DMS153 treated with DMSO at 0.1 percent for 48 hours (cell line): ENCODE data around the gene GFRA4.

ENCODE experiments used
- DNase-seq: peaks from one replicate; lab custom pipeline; 2025; ENCODE audit not compliant: unreplicated experiment; lab: John Stamatoyannopoulos, UW

Gene GFRA4

GRCh38 chr20:3696200-3696599 is 33.0 kb upstream of the GFRA4 start:
- DNase-seq, result no peak

- DNase-seq, result no peak
Measured at GRCh38 chr20:3694864-3695263, 31.7 kb upstream of the GFRA4 start.

GRCh38 chr20:3693376-3693775 is 30.2 kb upstream of the GFRA4 start:
- no peak for DNase-seq

GRCh38 chr20:3692706-3693294 is 29.6 kb upstream of the GFRA4 start:
- DNase-seq, result no peak

- no peak for DNase-seq
Measured at GRCh38 chr20:3691897-3692296, 28.7 kb upstream of the GFRA4 start.

GRCh38 chr20:3691306-3691705 is 28.1 kb upstream of the GFRA4 start:
- no peak for DNase-seq

GRCh38 chr20:3690413-3690812 is 27.2 kb upstream of the GFRA4 start:
- no peak for DNase-seq

- DNase-seq, result no peak
Measured at GRCh38 chr20:3689978-3690377, 26.8 kb upstream of the GFRA4 start.

GRCh38 chr20:3687655-3688054 is 24.5 kb upstream of the GFRA4 start:
- no peak for DNase-seq

- DNase-seq, result no peak
Measured at GRCh38 chr20:3686867-3687321, 23.7 kb upstream of the GFRA4 start.

- no peak for DNase-seq
Measured at GRCh38 chr20:3686421-3686820, 23.2 kb upstream of the GFRA4 start.

- DNase-seq, result no peak
Measured at GRCh38 chr20:3685341-3685740, 22.1 kb upstream of the GFRA4 start.

- no peak for DNase-seq
Measured at GRCh38 chr20:3681931-3682781, 19.0 kb upstream of the GFRA4 start, which contains the start of gene ADAM33. Gene ADAM33, minus strand, starts transcription at chr20:3682010. Its CDS starts 6 bp downstream, at chr20:3682004.

GRCh38 chr20:3681352-3681930 is 18.2 kb upstream of the GFRA4 start:
- DNase-seq, result no peak

- DNase-seq, result no peak
Measured at GRCh38 chr20:3680701-3681351, 17.6 kb upstream of the GFRA4 start.

GRCh38 chr20:3679749-3680700 is 16.8 kb upstream of the GFRA4 start:
- DNase-seq, result no peak

GRCh38 chr20:3678856-3679720 is 15.9 kb upstream of the GFRA4 start:
- DNase-seq, result no peak

- no peak for DNase-seq
Measured at GRCh38 chr20:3678198-3678597, 15.0 kb upstream of the GFRA4 start.

GRCh38 chr20:3677733-3678132 is 14.5 kb upstream of the GFRA4 start:
- no peak for DNase-seq
